Lung (tissue), 12 donors: ENCODE data around the gene IRAK3. TPM values are rescaled to one million over a fixed set of nuclear protein-coding genes. Genes with fewer than 3 reads are reported as not detected.

Source experiments
- ATAC-seq: fragments of 200-7000 bp; cut with Tn5 transposase; one replicate; pipeline ENCODE4 v1.9.1; 2020; ENCODE audit warnings: moderate number of reproducible peaks; ENCODE audit not compliant: insufficient read depth, low FRiP score
- DNase-seq, 3 donors: peaks; one replicate each; pipeline ENCODE4 v3.0.0-alpha.2; 2013 to 2017
- H3K27ac ChIP-seq, 2 donors: one replicate each; pipeline ENCODE4 v1.5.1; 2013; ENCODE audit warnings: mild to moderate bottlenecking in 2 of 2, moderate library complexity in 2 of 2, control low read depth in 1 of 2, inconsistent platforms in 1 of 2, low read depth in 1 of 2, low read length in 1 of 2
- H3K27me3 ChIP-seq, 3 donors: one replicate each; pipeline ENCODE4 v1.5.1; 2013; ENCODE audit warnings: low read length in 2 of 3; ENCODE audit not compliant: control insufficient read depth in 3 of 3, insufficient read depth in 3 of 3
- H3K36me3 ChIP-seq, 4 donors: one replicate each; pipeline ENCODE4 v1.5.1; 2013; ENCODE audit warnings: low read length in 4 of 4, mild to moderate bottlenecking in 1 of 4, moderate library complexity in 1 of 4; ENCODE audit not compliant: control insufficient read depth in 4 of 4, insufficient read depth in 4 of 4
- H3K4me1 ChIP-seq, 5 donors: one replicate each; pipeline ENCODE4 v1.5.1; 2013; ENCODE audit warnings: low read length in 5 of 5, mild to moderate bottlenecking in 2 of 5, moderate library complexity in 1 of 5; ENCODE audit not compliant: control insufficient read depth in 5 of 5, insufficient read depth in 5 of 5
- H3K4me3 ChIP-seq: one replicate; pipeline ENCODE4 v1.5.1; 2013; ENCODE audit warnings: mild to moderate bottlenecking, control low read depth, moderate library complexity
- H3K9ac ChIP-seq, 2 donors: one replicate each; pipeline ENCODE4 v1.5.1; 2013; ENCODE audit warnings: low read length in 2 of 2, control low read depth in 1 of 2; ENCODE audit not compliant: insufficient read depth in 1 of 2
- H3K9me3 ChIP-seq, 4 donors: one replicate each; pipeline ENCODE4 v1.5.1; 2013; ENCODE audit warnings: low read length in 3 of 4, mild to moderate bottlenecking in 1 of 4, moderate library complexity in 1 of 4; ENCODE audit not compliant: control insufficient read depth in 4 of 4, insufficient read depth in 3 of 4
- CTCF ChIP-seq: IDR thresholded peaks from 2 replicates; pipeline ENCODE4 v1.5.1; 2012; ENCODE audit warnings: mild to moderate bottlenecking; ENCODE audit errors: control extremely low read depth, extremely low read depth
- WGBS, 2 donors: extraction: QIAGEN DNeasy Blood & Tissue Kit; methylation state at CpG; one replicate each; pipeline ENCODE4 v1.1.7; 2013; 5-methylcytosine and 5-hydroxymethylcytosine counted together
- polyA plus RNA-seq, 2 donors: library from polyadenylated mRNA; stranded (reverse); fragments of 200-250 nt; gene quantifications; one replicate each; pipeline ENCODE4 v1.2.1, GENCODE V29; 2013
- total RNA-seq, 2 donors: library from RNA; depleted of rRNA in 1 of 2; stranded (reverse); fragments of >200 nt in 1 of 2; gene quantifications; one replicate each; pipeline ENCODE4 v1.2.1, GENCODE V29; 2014 to 2021
- donor health status: control.
- donor health status: control.
- donor health status: Bipolar disorder and iron deficiency.
- donor health status: healthy.
- donor health status: DM: yes; HTN: yes; CAD: no.

Gene IRAK3
- total and polyA plus RNA-seq, 4 donors, result 7.8 to 77.2 (median 51.2) TPM

GRCh38 chr12:66195242-66195641, 6.2 kb downstream of the IRAK3 start:
- Histone ChIP-seq H3K27me3 (peaks cover 0 to 2% (median 0%) of the 10 kb centered on the region in 3 donors), H3K27ac (peak overlapping the region in 1 of 2 donors; percentile 20), H3K36me3 (peaks cover 0 to 10% (median 5%) of the 10 kb centered on the region in 4 donors), H3K4me1 (peaks cover 6 to 59% (median 12%) of the 10 kb centered on the region in 5 donors), H3K9ac (no peak overlapping the region), H3K9me3 (peaks cover 0 to 3% (median under 1%) of the 10 kb centered on the region in 4 donors), H3K4me3 (no peak overlapping the region)
- DNase-seq (peak in 1 of 3 donors; percentile 21), ATAC-seq (no peak)
- TF ChIP-seq CTCF, result no peak
- WGBS, 2 donors, result 61 to 71% methylated on average over 6 of the region's 6 CpGs

GRCh38 chr12:66196806-66197205, 7.8 kb downstream of the IRAK3 start:
- peaks cover 0 to 5% (median under 1%) of the 10 kb centered on the region in 4 donors for H3K9me3 ChIP-seq
- peaks cover 0 to 10% (median 5%) of the 10 kb centered on the region in 4 donors for H3K36me3 ChIP-seq
- no peak overlapping the region for H3K9ac ChIP-seq
- peaks cover 1 to 43% (median 8%) of the 10 kb centered on the region in 5 donors for H3K4me1 ChIP-seq
- ATAC-seq (peak; percentile 67), DNase-seq (peak in 2 of 3 donors; percentile 44)
- TF ChIP-seq CTCF, result no peak
- H3K27ac ChIP-seq, result no peak overlapping the region
- WGBS, 2 donors, result 34 to 39% methylated on average over 3 of the region's 3 CpGs
- no peaks in the 10 kb centered on the region for H3K27me3 ChIP-seq
- no peak overlapping the region for H3K4me3 ChIP-seq

- no peaks in the 10 kb centered on the region for H3K27me3 ChIP-seq
- DNase-seq (peak in 2 of 3 donors; percentile 67), ATAC-seq (no peak)
- H3K27ac ChIP-seq, result no peak overlapping the region
- WGBS, 2 donors, result 63 to 72% methylated on average over 3 of the region's 3 CpGs
- H3K9me3 ChIP-seq, result peaks cover 0 to 5% (median under 1%) of the 10 kb centered on the region in 4 donors
- peaks cover 0 to 37% (median 8%) of the 10 kb centered on the region in 5 donors for H3K4me1 ChIP-seq
- H3K4me3 ChIP-seq, result no peak overlapping the region
- TF ChIP-seq CTCF, result no peak
- peaks cover 0 to 10% (median 5%) of the 10 kb centered on the region in 4 donors for H3K36me3 ChIP-seq
- H3K9ac ChIP-seq, result no peak overlapping the region
These were observed 8.5 kb downstream of the IRAK3 start for GRCh38 chr12:66197495-66197921.

GRCh38 chr12:66199141-66199540, 10.1 kb downstream of the IRAK3 start:
- no peak for TF ChIP-seq CTCF
- H3K27me3 ChIP-seq, result no peaks in the 10 kb centered on the region
- H3K4me3 ChIP-seq, result no peak overlapping the region
- peaks cover 0 to 34% (median 8%) of the 10 kb centered on the region in 5 donors for H3K4me1 ChIP-seq
- peaks cover 0 to 6% (median 3%) of the 10 kb centered on the region in 4 donors for H3K36me3 ChIP-seq
- peaks cover 0 to 5% (median under 1%) of the 10 kb centered on the region in 4 donors for H3K9me3 ChIP-seq
- H3K27ac ChIP-seq, result no peak overlapping the region
- WGBS, 2 donors, result 79 to 93% methylated on average over 3 of the region's 3 CpGs
- H3K9ac ChIP-seq, result no peak overlapping the region
- DNase-seq, result no peak
- no peak for ATAC-seq
